ENCODE data around the gene MYL7.
"Not testable (repeated sequence)": the region's sequence is repeated elsewhere in the genome, so short reads cannot be mapped to it uniquely, and the experiment has no call there.

Gene MYL7

DNA sequence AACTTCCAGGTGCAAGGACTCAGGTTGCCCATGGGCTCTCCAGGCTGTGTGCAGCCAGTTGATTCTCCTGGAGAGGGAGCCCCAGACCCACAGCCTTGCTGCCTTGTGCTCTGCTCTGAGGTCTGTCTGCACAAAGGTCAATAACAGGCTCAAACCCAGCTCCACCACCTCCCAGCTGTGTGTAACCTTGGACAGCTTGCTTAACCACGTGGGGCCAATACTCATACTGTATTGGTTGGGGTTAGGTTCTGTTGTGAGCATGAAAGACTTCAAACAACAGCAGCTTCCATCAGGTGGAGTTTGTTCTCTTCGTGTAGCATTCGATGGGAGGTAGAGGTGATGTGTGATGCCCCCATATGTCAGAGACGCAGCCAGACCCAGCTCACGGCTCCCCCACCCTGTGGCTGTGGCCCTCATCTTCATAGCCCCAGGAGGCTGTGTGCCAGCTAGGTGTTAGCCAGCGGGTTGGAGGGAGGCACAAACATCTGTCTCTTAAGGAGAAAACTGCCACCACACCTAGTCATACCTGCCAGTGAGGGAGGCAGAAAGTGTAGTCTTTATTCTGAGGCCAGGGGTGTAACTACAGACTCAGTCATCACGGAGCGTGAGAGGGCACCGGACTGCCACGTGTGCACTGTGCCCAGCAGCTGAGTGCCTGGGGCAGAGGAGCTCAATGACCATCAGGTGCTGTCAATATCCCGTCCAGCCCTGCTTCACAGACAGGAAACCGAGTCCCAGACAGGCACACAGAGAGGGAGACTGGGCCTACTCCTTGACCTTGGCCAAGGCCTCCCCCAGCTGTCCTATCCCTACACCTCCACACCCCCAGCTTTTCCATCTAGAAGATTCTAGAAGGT is 9.7 kb downstream of the MYL7 start:
- DNase-seq (ENCODE audit: low read depth), result no peak

DNA sequence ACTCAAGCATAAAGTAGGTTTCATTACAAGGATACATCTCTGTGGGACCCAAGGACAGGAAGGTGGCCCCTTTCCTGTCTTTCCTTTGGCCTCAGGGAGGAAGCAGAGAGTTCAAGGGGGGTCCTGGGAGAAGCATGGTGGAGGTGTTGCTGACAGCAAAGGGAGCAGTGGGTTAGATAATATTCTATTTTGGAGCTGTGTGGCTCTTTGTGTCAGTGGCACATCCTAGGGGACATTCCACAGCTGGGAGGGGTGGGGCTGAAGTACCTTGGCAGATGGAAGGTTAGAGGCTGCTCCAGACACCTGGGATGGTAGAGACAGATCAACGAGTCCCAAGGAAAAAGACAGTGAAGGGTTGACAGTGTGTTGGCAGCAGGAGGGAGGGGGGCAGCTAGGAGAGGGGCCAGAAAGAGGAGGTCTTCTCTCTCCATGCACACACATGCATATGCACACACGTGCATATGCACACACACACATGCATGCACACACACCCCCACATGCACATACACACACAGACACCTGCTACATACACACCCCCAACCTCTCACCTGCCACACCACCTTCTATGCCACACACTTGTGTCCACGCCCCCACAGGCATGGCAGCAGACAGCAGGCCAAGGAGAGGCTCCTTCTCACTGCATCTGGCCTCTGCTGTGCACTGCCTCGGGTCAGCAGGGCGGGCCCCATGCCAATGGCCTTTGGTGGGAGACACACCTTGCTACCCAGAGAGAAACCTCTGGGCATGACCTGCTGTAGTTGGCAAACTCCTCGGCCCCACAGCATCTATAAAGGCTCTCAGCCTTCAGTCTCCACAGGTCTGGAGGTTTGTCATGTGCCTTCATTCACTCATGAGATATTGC is 12.2 kb downstream of the MYL7 start:
- no peak for DNase-seq (ENCODE audit: low read depth)

DNA sequence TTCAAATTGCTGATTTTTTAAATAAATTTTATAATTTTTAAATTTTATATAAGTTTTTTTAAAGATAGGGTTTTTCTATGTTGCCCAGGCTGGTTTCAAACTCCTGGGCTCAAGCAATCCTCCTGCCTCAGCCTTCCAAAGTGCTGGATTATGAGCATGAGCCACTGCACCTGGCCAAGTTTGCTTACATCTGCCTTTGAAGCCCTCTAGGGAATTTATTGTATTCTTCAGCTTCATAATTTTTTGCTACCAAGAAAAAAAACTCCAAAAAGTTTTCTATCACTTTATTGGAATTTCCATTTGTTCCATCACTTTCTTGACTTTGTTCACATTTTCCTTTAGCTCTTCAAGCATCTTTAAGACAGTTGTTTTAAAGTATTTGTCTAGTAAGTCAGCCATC is 14.0 kb downstream of the MYL7 start:
- DNase-seq (ENCODE audit: low read depth), result no peak

GRCh38 chr7:44126574-44126973 is 14.6 kb downstream of the MYL7 start:
- not testable (repeated sequence) for DNase-seq (ENCODE audit: low read depth)

GRCh38 chr7:44124822-44125202 is 16.3 kb downstream of the MYL7 start:
- no peak for DNase-seq (ENCODE audit: low read depth)

DNA sequence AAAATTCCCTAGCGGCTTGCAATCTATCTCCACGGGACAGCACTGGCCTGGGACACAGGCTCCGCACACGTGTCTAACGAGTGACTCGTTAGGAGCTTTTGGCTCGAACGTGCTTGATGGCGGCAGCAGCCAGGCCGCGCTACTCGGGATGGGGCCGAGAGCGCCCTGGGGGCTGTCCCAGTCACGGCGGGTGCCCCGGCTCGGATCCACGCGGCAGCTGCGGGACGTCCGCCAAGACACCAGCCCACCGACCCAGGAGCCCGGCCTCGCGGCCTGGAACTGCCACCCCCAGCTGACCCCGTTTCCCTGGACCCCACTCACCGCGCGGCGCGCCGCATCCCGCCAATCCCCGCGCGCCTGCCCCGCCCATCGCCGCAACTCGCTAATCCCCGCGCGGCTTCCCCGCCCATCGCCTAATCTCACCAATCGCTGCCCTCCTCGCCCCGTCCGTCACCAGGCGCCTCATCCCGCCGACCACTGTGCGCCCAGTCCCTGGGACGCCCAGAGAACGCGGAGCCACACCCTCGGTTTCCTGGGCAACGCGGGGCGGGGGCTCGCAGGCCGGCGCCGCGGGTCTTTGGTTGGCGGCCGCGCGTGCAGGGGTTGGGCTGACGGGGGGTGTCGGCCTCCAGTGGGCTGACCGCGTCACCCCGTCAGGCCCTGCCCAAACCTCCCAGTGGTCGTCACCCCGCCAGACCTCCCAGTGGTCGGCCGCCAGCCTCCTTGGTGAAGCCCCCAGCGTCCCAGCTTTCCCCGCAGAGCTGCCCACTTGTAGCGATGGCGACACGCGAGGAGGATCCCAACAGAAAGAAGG is 17.7 kb downstream of the MYL7 start, which contains the start of gene POLD2:
TSS of gene POLD2 (minus strand) at position 359 of the 814 bp plus-strand sequence. CDS start 1,495 bp downstream, outside the sequence.
- peak; percentile 95 for DNase-seq (ENCODE audit: low read depth)

- DNase-seq (ENCODE audit: low read depth), result no peak
Measured at GRCh38 chr7:44122529-44122928, 18.6 kb downstream of the MYL7 start.

DNA sequence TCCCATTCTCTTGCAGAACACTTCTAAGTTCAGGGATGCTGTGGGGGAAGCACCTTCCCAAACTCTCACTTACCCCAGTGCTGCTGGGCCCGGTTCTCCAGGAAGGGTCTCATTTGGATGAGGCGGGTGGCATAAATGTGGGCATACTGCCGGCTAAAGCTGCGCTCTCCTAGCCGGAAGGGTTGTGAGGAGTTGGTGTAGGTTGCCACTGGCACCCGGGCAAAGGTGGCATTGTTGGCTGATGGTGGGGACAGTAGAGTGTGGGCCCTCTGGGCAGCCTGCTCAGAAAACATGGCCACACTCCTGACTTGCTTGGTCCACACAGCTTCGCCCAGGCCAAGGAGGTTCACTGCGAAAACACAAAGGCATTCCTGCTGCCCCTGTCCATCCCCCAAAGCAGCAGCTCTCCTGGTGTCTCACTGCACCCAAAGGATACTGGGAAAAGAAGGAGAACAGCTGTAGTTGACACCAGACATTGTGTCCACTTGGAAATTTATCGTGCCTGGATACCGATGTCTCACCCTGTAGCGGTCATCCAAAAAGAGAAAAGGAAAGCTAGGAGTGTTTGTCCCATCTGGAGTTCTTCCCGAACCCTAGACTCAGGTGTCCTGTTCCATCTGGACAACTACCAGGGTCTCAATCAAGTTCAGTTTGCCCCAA is 19.2 kb downstream of the MYL7 start:
- DNase-seq (ENCODE audit: low read depth), result no peak

DNA sequence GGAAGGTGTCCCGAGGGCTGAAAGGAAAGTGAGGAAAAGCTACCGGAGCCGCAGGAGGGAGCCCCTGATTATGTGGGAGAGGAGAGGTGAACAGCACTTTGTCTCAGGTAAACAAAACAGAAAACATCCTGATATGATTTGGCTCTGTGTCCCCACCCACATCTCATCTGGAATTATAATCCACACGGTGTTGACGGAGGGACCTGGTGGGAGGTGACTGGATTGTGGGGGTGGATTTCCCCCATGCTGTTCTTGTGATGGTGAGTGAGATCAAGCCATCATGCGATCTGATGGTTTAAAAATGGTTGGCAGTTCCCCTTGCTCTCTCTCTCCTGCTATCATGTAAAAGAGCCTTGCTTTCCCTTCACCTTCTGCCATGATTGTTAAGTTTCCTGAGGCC is 20.7 kb downstream of the MYL7 start:
- DNase-seq (ENCODE audit: low read depth), result no peak

DNA sequence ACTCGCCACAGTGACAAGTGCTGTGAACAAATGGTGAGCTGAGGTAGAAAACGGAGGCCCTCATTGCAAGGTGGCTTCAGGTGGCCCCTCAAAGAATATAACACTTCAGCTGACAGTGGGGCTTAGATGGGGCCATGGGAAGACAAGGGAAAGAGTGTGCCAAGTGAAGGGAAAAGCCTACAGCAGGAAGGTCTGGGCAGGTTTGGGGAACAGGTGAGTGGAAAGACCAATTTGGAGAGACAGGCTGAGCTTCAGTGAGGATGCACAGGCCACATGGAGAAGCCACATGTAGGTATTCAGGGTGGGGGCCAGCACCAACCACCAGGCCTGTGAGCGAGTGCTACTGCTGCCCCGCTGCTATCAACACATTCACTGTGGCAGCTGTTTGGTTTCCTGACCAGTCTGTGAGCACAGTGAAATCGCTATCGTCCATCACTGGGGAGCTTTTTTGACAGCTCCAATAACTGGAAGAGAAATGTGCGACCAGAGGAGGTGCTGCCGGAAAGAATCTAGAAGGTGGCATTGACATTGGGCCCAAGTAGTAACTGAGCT is 21.2 kb downstream of the MYL7 start:
- no peak for DNase-seq (ENCODE audit: low read depth)

DNA sequence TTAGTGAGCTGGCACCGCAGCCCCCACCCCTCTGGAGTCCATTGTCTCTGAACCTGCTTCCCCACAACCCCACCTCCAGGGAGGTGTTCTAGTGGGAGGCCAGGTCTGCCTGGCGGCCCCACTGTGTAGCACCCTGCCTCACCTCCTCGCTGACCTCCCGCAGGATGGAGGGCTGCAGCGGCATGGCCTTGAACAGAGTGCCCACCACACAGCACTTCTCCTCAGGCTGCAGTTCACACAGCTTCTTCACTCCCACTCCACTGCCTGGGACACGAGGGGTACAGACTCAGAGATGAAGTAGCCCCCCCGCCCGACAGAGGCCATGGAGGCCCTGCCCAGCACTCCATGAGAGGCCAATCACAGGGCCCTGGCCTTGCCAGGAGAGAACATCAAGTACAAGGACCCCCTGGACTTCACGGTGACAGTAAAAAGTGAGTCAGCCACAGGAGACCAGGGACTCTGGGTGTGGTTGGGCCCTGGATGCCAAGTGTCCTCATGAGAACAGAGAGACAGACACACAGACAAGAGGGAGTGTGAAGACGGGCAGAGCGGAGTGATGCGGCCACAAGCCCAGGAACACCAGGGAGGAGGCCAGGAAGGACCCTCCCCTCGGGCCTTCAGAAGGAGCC is 23.2 kb downstream of the MYL7 start:
- no peak for DNase-seq (ENCODE audit: low read depth)

GRCh38 chr7:44116789-44117666 is 24.1 kb downstream of the MYL7 start:
- DNase-seq (ENCODE audit: low read depth), result no peak

DNA sequence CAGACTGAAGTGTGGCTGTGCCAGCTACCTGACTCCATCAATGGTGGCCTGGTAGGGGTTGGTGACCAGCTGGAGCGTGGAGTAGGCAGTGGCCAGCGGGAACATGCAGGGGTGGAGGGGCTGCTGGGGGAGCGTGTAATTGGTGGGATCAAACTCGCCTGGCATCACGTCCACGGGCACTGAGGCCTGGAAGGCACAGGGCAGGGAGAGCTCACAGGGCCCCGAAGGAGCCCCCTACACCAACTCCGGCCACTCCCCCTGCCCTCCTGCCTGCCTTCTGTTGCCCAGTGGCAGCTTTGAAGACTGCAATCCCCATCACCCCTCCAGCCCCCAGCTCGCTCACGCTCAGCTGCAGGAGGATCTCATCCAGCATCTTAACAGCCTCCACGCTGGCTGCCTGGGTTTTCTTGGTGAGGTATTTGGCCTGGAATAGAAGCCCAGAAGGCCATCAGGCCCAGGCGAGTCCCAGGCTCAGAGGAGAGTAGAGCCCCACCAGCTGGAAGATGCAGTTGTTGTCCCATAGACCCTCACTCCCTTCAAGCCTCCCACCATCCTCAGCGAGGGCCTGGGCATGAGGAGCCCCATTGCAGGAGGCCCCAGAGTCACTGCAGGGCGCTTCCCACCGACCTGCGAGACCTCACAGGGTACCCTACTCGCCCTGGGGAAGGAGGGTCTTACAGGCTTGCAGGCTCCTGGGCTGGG is 24.9 kb downstream of the MYL7 start:
- DNase-seq (ENCODE audit: low read depth), result no peak

GRCh38 chr7:44114586-44115310 is 26.4 kb downstream of the MYL7 start:
- DNase-seq (ENCODE audit: low read depth), result no peak

GRCh38 chr7:44113764-44114354 is 27.3 kb downstream of the MYL7 start:
- DNase-seq (ENCODE audit: low read depth), result no peak

DNA sequence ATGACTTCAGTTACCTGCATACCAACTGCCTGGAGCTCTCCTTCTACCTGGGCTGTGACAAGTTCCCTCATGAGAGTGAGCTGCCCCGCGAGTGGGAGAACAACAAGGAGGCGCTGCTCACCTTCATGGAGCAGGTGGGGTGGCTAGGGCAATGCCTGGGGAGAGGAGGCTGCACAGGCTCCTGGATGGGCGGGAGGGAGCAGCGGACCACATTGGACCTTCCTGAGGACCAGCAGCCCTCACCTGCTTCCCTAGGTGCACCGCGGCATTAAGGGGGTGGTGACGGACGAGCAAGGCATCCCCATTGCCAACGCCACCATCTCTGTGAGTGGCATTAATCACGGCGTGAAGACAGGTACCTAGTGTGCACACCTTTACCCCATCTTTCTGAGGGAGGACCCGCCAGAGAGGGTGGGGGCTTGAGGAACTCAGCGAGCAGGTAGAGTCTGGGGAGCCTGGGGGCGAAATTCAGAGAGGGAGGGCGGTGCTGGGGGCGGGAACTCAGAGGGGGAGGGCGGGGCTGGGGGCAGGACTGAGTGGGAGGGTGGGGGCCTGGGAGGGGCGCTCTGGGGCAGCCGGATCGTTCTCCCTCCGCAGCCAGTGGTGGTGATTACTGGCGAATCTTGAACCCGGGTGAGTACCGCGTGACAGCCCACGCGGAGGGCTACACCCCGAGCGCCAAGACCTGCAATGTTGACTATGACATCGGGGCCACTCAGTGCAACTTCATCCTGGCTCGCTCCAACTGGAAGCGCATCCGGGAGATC is 28.0 kb downstream of the MYL7 start:
- DNase-seq (ENCODE audit: low read depth), result no peak

- DNase-seq (ENCODE audit: low read depth), result no peak
Measured at GRCh38 chr7:44112231-44112996, 28.7 kb downstream of the MYL7 start.

All from activated T-helper 1 cell treated with Interleukin-2 at 50 U/mL for 16 hours (primary cell).